SK-N-SH (cell line): ENCODE measurements around the gene RPL28. TPM values are rescaled to one million over a fixed set of nuclear protein-coding genes. Genes with fewer than 3 reads are reported as not detected.

ENCODE experiments used
- CTCF ChIA-PET: fragments of 300-600, 350-600 bp; formaldehyde crosslinking; extraction: SDS; loops from one replicate; lab custom pipeline; 2021; lab: Yijun Ruan, JAX
- POLR2A ChIA-PET: fragments of 350-600 bp; sonication (Branson Sonifier 250); formaldehyde crosslinking; extraction: SDS; loops from one replicate; lab custom pipeline; 2020; ENCODE audit warnings: antibody characterized with exemption, inconsistent platforms; lab: Yijun Ruan, JAX
- DNase-seq: peaks from one replicate; pipeline ENCODE4 v3.0.0; 2012
- H2AFZ ChIP-seq: fragments of 200-600 bp; sonication (generic); 2 replicates; pipeline ENCODE4 v1.8.1; 2016; ENCODE audit warnings: antibody characterized with exemption, mild to moderate bottlenecking, low read depth
- H3F3A ChIP-seq: fragments of 200-600 bp; sonication (generic); replicated peaks from 2 replicates; pipeline ENCODE3; 2016; ENCODE audit warnings: antibody characterized with exemption, mild to moderate bottlenecking; ENCODE audit not compliant: insufficient read depth
- H3K27ac ChIP-seq, 2 experiments: fragments of 200-500 bp in 1 of 2; fragments of 200-600 bp in 1 of 2; sonication (Bioruptor generic) in 1 of 2; sonication (generic), shearing (Covaris generic) in 1 of 2; 2 replicates each; pipeline versions ENCODE4 v1.5.1 to v1.6.1; 2014 to 2016; ENCODE audit warnings: low read depth in 2 of 2, inconsistent platforms in 1 of 2, low read length in 1 of 2, mild to moderate bottlenecking in 1 of 2, mixed read lengths in 1 of 2
- H3K27me3 ChIP-seq: fragments of 200-600 bp; sonication (generic), shearing (Covaris generic); 2 replicates; pipeline ENCODE4 v1.6.1; 2016; ENCODE audit warnings: mixed run types; ENCODE audit not compliant: insufficient read depth
- H3K36me3 ChIP-seq, 2 experiments: fragments of 200-500 bp in 1 of 2; fragments of 200-600 bp in 1 of 2; sonication (Bioruptor generic) in 1 of 2; sonication (generic) in 1 of 2; replicated peaks in 1 of 2; 2 replicates each; pipeline versions ENCODE3 to v1.5.1; 2014 to 2016; ENCODE audit warnings: low read length in 1 of 2, mild to moderate bottlenecking in 1 of 2; ENCODE audit not compliant: insufficient read depth in 2 of 2, control insufficient read depth in 1 of 2
- H3K4me1 ChIP-seq, 2 experiments: fragments of 200-500 bp in 1 of 2; fragments of 200-600 bp in 1 of 2; sonication (Bioruptor generic) in 1 of 2; sonication (generic), shearing (Covaris generic) in 1 of 2; 2 replicates each; pipeline versions ENCODE4 v1.5.1 to v1.6.1; 2014 to 2016; ENCODE audit warnings: low read depth in 1 of 2, low read length in 1 of 2, mixed run types in 1 of 2; ENCODE audit not compliant: insufficient read depth in 2 of 2, control insufficient read depth in 1 of 2
- H3K4me2 ChIP-seq: fragments of 200-600 bp; sonication (generic), shearing (Covaris generic); 2 replicates; pipeline ENCODE4 v1.6.1; 2017; ENCODE audit warnings: mixed run types
- H3K4me3 ChIP-seq, 2 experiments: fragments of 200-500 bp in 1 of 2; fragments of 200-600 bp in 1 of 2; sonication (Bioruptor generic) in 1 of 2; sonication (generic), shearing (Covaris generic) in 1 of 2; 2 replicates each; pipeline versions ENCODE4 v1.5.1 to v1.8.1; 2014 to 2016; ENCODE audit warnings: low read depth in 2 of 2, inconsistent platforms in 1 of 2, low read length in 1 of 2, mild to moderate bottlenecking in 1 of 2, mixed read lengths in 1 of 2, moderate library complexity in 1 of 2
- H3K79me2 ChIP-seq: fragments of 200-600 bp; sonication (generic); 2 replicates; pipeline ENCODE4 v1.8.1; 2017; ENCODE audit warnings: mild to moderate bottlenecking; ENCODE audit not compliant: insufficient read depth
- H3K9ac ChIP-seq: fragments of 200-600 bp; sonication (generic); 2 replicates; pipeline ENCODE4 v1.6.1; 2017; ENCODE audit warnings: mixed run types
- H3K9me2 ChIP-seq: fragments of 200-600 bp; sonication (generic); 2 replicates; pipeline ENCODE4 v1.6.1; 2017; ENCODE audit warnings: mixed run types
- H3K9me3 ChIP-seq: fragments of 200-600 bp; sonication (generic); 2 replicates; pipeline ENCODE4 v1.6.1; 2017; ENCODE audit warnings: mixed run types, mild to moderate bottlenecking, moderate library complexity
- H4K20me1 ChIP-seq: fragments of 200-600 bp; sonication (generic); 2 replicates; pipeline ENCODE4 v1.6.1; 2017; ENCODE audit warnings: mild to moderate bottlenecking, mixed run types; ENCODE audit not compliant: insufficient read depth
- CTCF ChIP-seq: fragments of 200-600 bp; sonication (generic); IDR thresholded peaks from 2 replicates; pipeline ENCODE4 v1.6.1; 2017; ENCODE audit warnings: antibody characterized with exemption, mild to moderate bottlenecking, moderate library complexity
- EP300 ChIP-seq, 2 experiments: IDR thresholded peaks; 2 replicates each; pipeline versions ENCODE4 v1.4.0 to v1.6.1; 2012; ENCODE audit warnings: borderline replicate concordance in 1 of 2, low read depth in 1 of 2, low read length in 1 of 2
- FOXJ3 ChIP-seq: sonication (generic); formaldehyde crosslinking; IDR thresholded peaks from 2 replicates; pipeline ENCODE4 v1.5.1; 2020; ENCODE audit warnings: mild to moderate bottlenecking, missing genetic modification reagents
- FOXM1 ChIP-seq: IDR thresholded peaks from 2 replicates; pipeline ENCODE4 v1.4.0; 2012; ENCODE audit warnings: low read depth, mild to moderate bottlenecking
- JUND ChIP-seq: IDR thresholded peaks from 2 replicates; pipeline ENCODE4 v1.4.0; 2012
- MAX ChIP-seq: IDR thresholded peaks from 2 replicates; pipeline ENCODE4 v1.4.0; 2012; ENCODE audit warnings: low read depth
- NRF1 ChIP-seq: IDR thresholded peaks from 2 replicates; pipeline ENCODE4 v1.6.1; 2012; ENCODE audit warnings: low read depth, mild to moderate bottlenecking, low read length
- RAD21 ChIP-seq: IDR thresholded peaks from 2 replicates; pipeline ENCODE4 v1.6.1; 2012; ENCODE audit warnings: mild to moderate bottlenecking, low read length
- REST ChIP-seq: IDR thresholded peaks from 2 replicates; pipeline ENCODE4 v1.6.1; 2012; ENCODE audit warnings: mild to moderate bottlenecking, low read depth, low read length, moderate library complexity
- SIN3A ChIP-seq: IDR thresholded peaks from 2 replicates; pipeline ENCODE4 v1.6.1; 2012; ENCODE audit warnings: low read depth, mild to moderate bottlenecking, low read length, moderate library complexity, borderline replicate concordance
- SMC3 ChIP-seq: IDR thresholded peaks from 2 replicates; pipeline ENCODE4 v1.6.1; 2012; ENCODE audit warnings: low read depth, low read length, improper control_type of control experiment
- USF1 ChIP-seq: IDR thresholded peaks from 2 replicates; pipeline ENCODE4 v1.4.0; 2012; ENCODE audit warnings: low read depth, borderline replicate concordance
- USF2 ChIP-seq: fragments of 150-350 bp; IDR thresholded peaks from 2 replicates; pipeline ENCODE4 v1.6.1; 2017; ENCODE audit warnings: antibody characterized with exemption, low read length, low read depth, borderline replicate concordance
- WGBS: methylation state at CpG from one replicate; pipeline ENCODE4 v1.1.6; 2017; ENCODE audit warnings: low lambda C conversion rate; 5-methylcytosine and 5-hydroxymethylcytosine counted together
- polyA plus RNA-seq, 3 experiments: library from polyadenylated mRNA; depleted of rRNA; stranded (reverse); fragments of >200 nt; gene quantifications; 2 replicates each; pipeline ENCODE4 v1.2.3, GENCODE V29; 2012

Gene RPL28
- polyA plus RNA-seq, 1 of the 3 experiments (the other 2 are of a cell fraction), result 2,368 TPM

GRCh38 chr19:55390461-55390880, 4.7 kb downstream of the RPL28 start:
- H3K4me1 ChIP-seq, result peaks cover 19 to 42% of the 10 kb centered on the region in 2 experiments; a peak in 3 of 4 replicates
- peak overlapping the region in 1 of 2 experiments; percentile 11; a peak in 1 of 4 replicates for H3K27ac ChIP-seq
- no peaks in the 10 kb centered on the region for H3K9me3 ChIP-seq
- H2AFZ ChIP-seq, result no peak overlapping the region
- H3K4me3 ChIP-seq, result no peak overlapping the region
- H3K9me2 ChIP-seq, result no peaks in the 10 kb centered on the region
- no peak overlapping the region for H3K9ac ChIP-seq
- POLR2A ChIA-PET, result interaction anchor here (0.5 to 4.5 kb wide), 4 partner anchors 9 to 163 kb away, joined by 3 to 33 read pairs (median 6); partner anchors contain the start of gene UBE2S
- DNase-seq, result no peak
- peaks cover 65% of the 10 kb centered on the region for H4K20me1 ChIP-seq
- CTCF ChIA-PET, result interaction anchor here (0.7 to 5.3 kb wide), 8 partner anchors 13 to 249 kb away, joined by 3 to 22 read pairs (median 4); no protein-coding TSS in a partner anchor
- peaks cover 37% of the 10 kb centered on the region for H3F3A ChIP-seq
- H3K4me2 ChIP-seq, result 0 out of 2 replicates have a peak overlapping the region, but pooled peaks have one; percentile 100
- H3K27me3 ChIP-seq, result no peaks in the 10 kb centered on the region
- 86% methylated on average over 7 of the region's 7 CpGs for WGBS
- TF ChIP-seq FOXJ3 (CRISPR knock-in tag) (no peak), JUND (no peak), RAD21 (no peak), REST (no peak), SIN3A (no peak), MAX (no peak), USF2 (no peak), CTCF (no peak), FOXM1 (no peak), EP300 (IDR thresholded peaks at IDR 0.05; ENCODE audit: borderline replicate concordance in 1 of 2, low read depth in 1 of 2, low read length in 1 of 2) (no peak), NRF1 (no peak), USF1 (no peak), SMC3 (no peak)
- TF ChIP-seq, all 33 proteins: peak for 0
- peaks cover 43 to 45% of the 10 kb centered on the region in 2 experiments for H3K36me3 ChIP-seq
- H3K79me2 ChIP-seq, result peaks cover 48% of the 10 kb centered on the region
